PC-3 (cell line): ENCODE measurements around the gene GSTK1. TPM values are rescaled to one million over a fixed set of nuclear protein-coding genes. Genes with fewer than 3 reads are reported as not detected.

Source experiments
- ATAC-seq: fragments of 200-7000 bp; cut with Tn5 transposase; 2 replicates; pipeline ENCODE4 v1.9.1; 2020; ENCODE audit warnings: mild to moderate bottlenecking, moderate library complexity
- BruUV-seq: library from RNA; stranded (reverse); fragments of 400-500 nt; replicated peaks from 2 replicates; lab custom pipeline; 2021; lab: Mats Ljungman, UMichigan
- CTCF ChIA-PET: fragments of 300-600 bp; sonication (Branson Sonifier 250); formaldehyde crosslinking; loops from one replicate; lab custom pipeline; 2022; ENCODE audit warnings: antibody characterized with exemption; lab: Charles Lee
- POLR2A ChIA-PET: fragments of 300-600 bp; sonication (Branson Sonifier 250); formaldehyde crosslinking; loops from one replicate; lab custom pipeline; 2022; ENCODE audit warnings: antibody characterized with exemption; ENCODE audit not compliant: unreplicated experiment; lab: Charles Lee
- DNase-seq: peaks from one replicate; pipeline ENCODE4 v3.0.0-alpha.2; 2015
- H2AFZ ChIP-seq: fragments of 300-600 bp; sonication (generic); 2 replicates; pipeline ENCODE4 v1.6.0; 2016; ENCODE audit warnings: antibody characterized with exemption, low read length
- H3F3A ChIP-seq: fragments of 300-600 bp; sonication (generic); one replicate; pipeline ENCODE4 v1.6.0; 2017; ENCODE audit warnings: antibody characterized with exemption, low read length, control low read depth, mild to moderate bottlenecking; ENCODE audit not compliant: unreplicated experiment
- H3K27ac ChIP-seq: fragments of 300-600 bp; sonication (generic); 2 replicates; pipeline ENCODE4 v1.5.1; 2016; ENCODE audit warnings: mild to moderate bottlenecking, low read length
- H3K27me3 ChIP-seq: fragments of 300-600 bp; sonication (generic); 2 replicates; pipeline ENCODE4 v1.6.1; 2016; ENCODE audit warnings: low read length, mixed read lengths
- H3K36me3 ChIP-seq: fragments of 300-600 bp; sonication (generic); 2 replicates; pipeline ENCODE4 v1.6.1; 2016; ENCODE audit warnings: low read depth, mixed run types, low read length, mixed read lengths
- H3K4me1 ChIP-seq: fragments of 300-600 bp; sonication (generic); 2 replicates; pipeline ENCODE4 v1.5.1; 2016; ENCODE audit warnings: low read length; ENCODE audit not compliant: insufficient read depth
- H3K4me2 ChIP-seq: fragments of 300-600 bp; sonication (generic); 2 replicates; pipeline ENCODE4 v1.6.0; 2016; ENCODE audit warnings: low read length
- H3K4me3 ChIP-seq: fragments of 300-600 bp; sonication (generic); 2 replicates; pipeline ENCODE4 v1.5.1; 2016; ENCODE audit warnings: mild to moderate bottlenecking, low read length, mixed read lengths
- H3K79me2 ChIP-seq: fragments of 300-600 bp; sonication (generic); 2 replicates; pipeline ENCODE4 v1.6.1; 2017; ENCODE audit warnings: low read length, mixed read lengths
- H3K9ac ChIP-seq: fragments of 300-600 bp; sonication (generic); 2 replicates; pipeline ENCODE4 v1.6.0; 2016; ENCODE audit warnings: mild to moderate bottlenecking, low read length
- H3K9me2 ChIP-seq: fragments of 300-600 bp; sonication (generic); replicated peaks from 2 replicates; pipeline ENCODE4 v1.6.1; 2016; ENCODE audit warnings: mixed run types, low read length, mixed read lengths
- H3K9me3 ChIP-seq: fragments of 300-600 bp; sonication (generic); 2 replicates; pipeline ENCODE4 v1.6.1; 2016; ENCODE audit warnings: low read length, mixed read lengths
- H4K20me1 ChIP-seq: fragments of 300-600 bp; sonication (generic); 2 replicates; pipeline ENCODE4 v1.6.1; 2016; ENCODE audit warnings: low read length, mixed read lengths
- EZH2 ChIP-seq: fragments of 300-600 bp; sonication (generic); IDR thresholded peaks from one replicate; pipeline ENCODE4 v1.6.1; 2017; ENCODE audit warnings: antibody characterized with exemption, mild to moderate bottlenecking, low read length; ENCODE audit not compliant: unreplicated experiment
- EZH2phosphoT487 ChIP-seq: fragments of 300-600 bp; sonication (generic); IDR thresholded peaks from 2 replicates; pipeline ENCODE4 v1.6.1; 2018; ENCODE audit warnings: mild to moderate bottlenecking, antibody characterized with exemption, low read length, borderline replicate concordance
- intact Hi-C: fragments of 100-400 bp; cut with micrococcal nuclease; formaldehyde crosslinking; loops from 2 replicates; pipeline ENCODE4 v1.9.0; 2023
- total RNA-seq: library from RNA; depleted of rRNA; stranded (reverse); fragments of >200 nt; gene quantifications from 2 replicates; pipeline ENCODE4 v1.2.3, GENCODE V29; 2014
- TF ChIP-seq, protein P1 (sequence below): fragments of 300-600 bp; sonication (generic); conservative IDR thresholded peaks from 2 replicates; pipeline ENCODE4 v1.5.1; 2017; ENCODE audit warnings: antibody characterized with exemption, low read depth, mild to moderate bottlenecking, low read length

Gene GSTK1
- total RNA-seq, 1 experiment from 2014 or later = 111 TPM

DNA sequence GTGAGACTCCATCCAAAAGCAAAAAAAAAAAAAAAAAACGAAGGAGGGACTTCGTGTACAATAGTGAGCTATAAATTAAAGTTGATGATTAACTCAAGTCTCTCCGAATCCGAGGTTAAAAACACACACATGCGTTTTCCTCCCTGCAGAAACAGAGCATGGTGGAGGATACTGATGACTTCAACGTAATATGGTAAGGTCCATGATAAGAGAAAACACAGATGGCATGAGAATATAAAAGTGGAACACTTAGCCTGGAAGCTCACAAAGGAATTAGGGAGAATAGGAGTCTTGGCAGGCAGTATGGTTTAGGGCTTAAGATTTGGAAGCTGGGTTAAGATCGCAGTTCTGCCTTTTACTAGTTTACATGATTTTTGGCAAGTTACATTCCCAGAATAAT, 20.1 kb upstream of the GSTK1 start:
- Histone ChIP-seq H2AFZ (no peak overlapping the region), H3K27me3 (no peaks in the 10 kb centered on the region), H3K4me3 (no peak overlapping the region), H3K79me2 (no peaks in the 10 kb centered on the region), H3K9me3 (no peaks in the 10 kb centered on the region), H3K36me3 (no peaks in the 10 kb centered on the region), H3K4me2 (no peak overlapping the region), H3K9ac (no peak overlapping the region), H3K9me2 (no peaks in the 10 kb centered on the region), H3F3A (peaks cover 9% of the 10 kb centered on the region), H3K4me1 (peaks cover 51% of the 10 kb centered on the region), H4K20me1 (no peaks in the 10 kb centered on the region), H3K27ac (no peak overlapping the region)
- intact Hi-C loops = no loop called here
- BruUV-seq = no TSS peak
- TF ChIP-seq, protein P1, sequence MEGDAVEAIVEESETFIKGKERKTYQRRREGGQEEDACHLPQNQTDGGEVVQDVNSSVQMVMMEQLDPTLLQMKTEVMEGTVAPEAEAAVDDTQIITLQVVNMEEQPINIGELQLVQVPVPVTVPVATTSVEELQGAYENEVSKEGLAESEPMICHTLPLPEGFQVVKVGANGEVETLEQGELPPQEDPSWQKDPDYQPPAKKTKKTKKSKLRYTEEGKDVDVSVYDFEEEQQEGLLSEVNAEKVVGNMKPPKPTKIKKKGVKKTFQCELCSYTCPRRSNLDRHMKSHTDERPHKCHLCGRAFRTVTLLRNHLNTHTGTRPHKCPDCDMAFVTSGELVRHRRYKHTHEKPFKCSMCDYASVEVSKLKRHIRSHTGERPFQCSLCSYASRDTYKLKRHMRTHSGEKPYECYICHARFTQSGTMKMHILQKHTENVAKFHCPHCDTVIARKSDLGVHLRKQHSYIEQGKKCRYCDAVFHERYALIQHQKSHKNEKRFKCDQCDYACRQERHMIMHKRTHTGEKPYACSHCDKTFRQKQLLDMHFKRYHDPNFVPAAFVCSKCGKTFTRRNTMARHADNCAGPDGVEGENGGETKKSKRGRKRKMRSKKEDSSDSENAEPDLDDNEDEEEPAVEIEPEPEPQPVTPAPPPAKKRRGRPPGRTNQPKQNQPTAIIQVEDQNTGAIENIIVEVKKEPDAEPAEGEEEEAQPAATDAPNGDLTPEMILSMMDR = no peak
- TF ChIP-seq EZH2phosphoT487 (no peak), EZH2 (no peak)
- no peak for DNase-seq
- CTCF ChIA-PET = no interaction called here
- POLR2A ChIA-PET = no interaction called here
- ATAC-seq = no peak

DNA sequence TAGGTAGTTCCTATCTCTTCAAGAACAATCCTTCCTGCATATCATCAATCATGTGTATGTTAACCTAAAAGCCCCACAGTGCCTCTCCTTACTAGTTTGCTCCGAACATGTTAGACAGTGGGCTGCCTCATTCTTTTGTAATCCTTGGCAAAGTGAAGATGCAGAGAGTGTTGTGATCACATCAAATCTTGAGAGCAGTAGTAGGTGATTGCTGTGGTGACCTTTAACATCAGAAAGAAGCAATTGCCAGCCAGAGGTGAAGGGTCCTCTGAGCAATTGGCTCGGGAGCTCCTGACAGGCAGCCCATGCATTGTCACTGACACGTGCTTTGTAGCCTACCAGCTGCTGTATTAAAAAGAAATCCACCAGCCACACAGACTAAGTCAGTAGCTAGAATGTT, 19.6 kb upstream of the GSTK1 start:
- ChIA-PET POLR2A (no interaction called here), CTCF (no interaction called here)
- TF ChIP-seq EZH2phosphoT487 (no peak), EZH2 (no peak)
- TF ChIP-seq, protein P1 = no peak
- no peak for ATAC-seq
- DNase-seq = no peak
- no TSS peak for BruUV-seq
- no peak overlapping the region for H3K9ac ChIP-seq
- no peaks in the 10 kb centered on the region for H3K9me2 ChIP-seq
- H3K9me3 ChIP-seq = no peaks in the 10 kb centered on the region
- no peaks in the 10 kb centered on the region for H3K27me3 ChIP-seq
- no peak overlapping the region for H2AFZ ChIP-seq
- intact Hi-C loops = loop anchor here (1.0 kb wide), 1 partner anchor 36 kb away; no protein-coding TSS in a partner anchor
- no peak overlapping the region for H3K4me2 ChIP-seq
- peaks cover 9% of the 10 kb centered on the region for H3F3A ChIP-seq
- H3K4me1 ChIP-seq = peaks cover 54% of the 10 kb centered on the region
- H3K36me3 ChIP-seq = no peaks in the 10 kb centered on the region
- H3K27ac ChIP-seq = no peak overlapping the region
- H3K4me3 ChIP-seq = no peak overlapping the region
- no peaks in the 10 kb centered on the region for H4K20me1 ChIP-seq
- no peaks in the 10 kb centered on the region for H3K79me2 ChIP-seq

DNA sequence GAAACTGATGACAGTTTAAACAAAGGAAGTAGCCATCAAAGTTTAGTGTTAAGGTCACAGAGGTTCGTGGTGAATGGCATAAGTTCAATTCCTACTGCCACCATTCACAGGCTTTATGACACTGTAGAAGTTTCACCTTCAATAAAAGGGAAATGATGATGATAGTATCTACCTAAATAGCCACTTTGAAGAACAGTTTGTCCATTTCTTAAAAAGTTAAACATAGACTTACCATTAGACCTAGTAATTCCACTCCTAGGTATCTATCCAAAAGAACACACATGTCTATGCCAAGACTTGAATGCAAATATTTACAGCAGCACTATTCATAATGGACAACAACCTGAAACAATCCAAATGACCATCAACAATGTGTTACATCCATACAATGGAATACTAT, 18.9 kb upstream of the GSTK1 start:
- Histone ChIP-seq H3K36me3 (no peaks in the 10 kb centered on the region), H3K27me3 (no peaks in the 10 kb centered on the region), H3K4me2 (peak overlapping the region; percentile 52; the same call in 1 of the 2 replicates), H3K9ac (no peak overlapping the region), H3K9me3 (no peaks in the 10 kb centered on the region), H3K79me2 (no peaks in the 10 kb centered on the region), H4K20me1 (no peaks in the 10 kb centered on the region), H3K4me3 (no peak overlapping the region), H3F3A (peaks cover 9% of the 10 kb centered on the region), H3K9me2 (no peaks in the 10 kb centered on the region), H2AFZ (no peak overlapping the region), H3K27ac (peak overlapping the region; percentile 54), H3K4me1 (peaks cover 55% of the 10 kb centered on the region)
- intact Hi-C loops = loop anchor here (1.0 kb wide), 1 partner anchor 35 kb away; no protein-coding TSS in a partner anchor
- CTCF ChIA-PET = interaction anchor here (0.7 to 0.9 kb wide), 2 partner anchors 19 to 93 kb away, joined by 3 read pairs; partner anchors contain the start of gene GSTK1
- TF ChIP-seq, protein P1 = no peak
- no peak for ATAC-seq
- no TSS peak for BruUV-seq
- POLR2A ChIA-PET = no interaction called here
- no peak for DNase-seq
